ENCODE measurements around the gene WAC. TPM values are rescaled to one million over a fixed set of nuclear protein-coding genes. Genes with fewer than 3 reads are reported as not detected.
"Not testable (repeated sequence)": the region's sequence is repeated elsewhere in the genome, so short reads cannot be mapped to it uniquely, and the experiment has no call there.

Gene WAC
- total RNA-seq, 1 donor, result 92.8 TPM

- no peak for DNase-seq (ENCODE audit: low read depth)
- H3K4me3 ChIP-seq (ENCODE audit: low read depth, low read length), result no peak overlapping the region
- TF ChIP-seq CTCF (IDR thresholded peaks at IDR 0.05; ENCODE audit: insufficient read depth, low read depth, low read length), result no peak
Measured at GRCh38 chr10:28564905-28565304, 32.0 kb downstream of the WAC start.

- H3K4me3 ChIP-seq (ENCODE audit: low read depth, low read length), result no peak overlapping the region
- TF ChIP-seq CTCF (IDR thresholded peaks at IDR 0.05; ENCODE audit: insufficient read depth, low read depth, low read length), result no peak
- no peak for DNase-seq (ENCODE audit: low read depth)
Measured at GRCh38 chr10:28566458-28567015, 33.6 kb downstream of the WAC start.

- peak; percentile 84 for DNase-seq (ENCODE audit: low read depth)
Measured at GRCh38 chr10:28569506-28570159, 36.7 kb downstream of the WAC start.

GRCh38 chr10:28570598-28570997 is 37.7 kb downstream of the WAC start:
- no peak for DNase-seq (ENCODE audit: low read depth)
- no peak for TF ChIP-seq CTCF (IDR thresholded peaks at IDR 0.05; ENCODE audit: insufficient read depth, low read depth, low read length)
- H3K4me3 ChIP-seq (ENCODE audit: low read depth, low read length), result no peak overlapping the region

More at GRCh38 chr10:28569506-28570159, 36.7 kb downstream of the WAC start:
- no peak for TF ChIP-seq CTCF (IDR thresholded peaks at IDR 0.05; ENCODE audit: insufficient read depth, low read depth, low read length)
- H3K4me3 ChIP-seq (ENCODE audit: low read depth, low read length), result no peak overlapping the region

GRCh38 chr10:28571265-28571664 is 38.3 kb downstream of the WAC start:
- no peak overlapping the region for H3K4me3 ChIP-seq (ENCODE audit: low read depth, low read length)
- TF ChIP-seq CTCF (IDR thresholded peaks at IDR 0.05; ENCODE audit: insufficient read depth, low read depth, low read length), result no peak
- no peak for DNase-seq (ENCODE audit: low read depth)

GRCh38 chr10:28574214-28574613 is 41.3 kb downstream of the WAC start:
- DNase-seq (ENCODE audit: low read depth); H3K4me3 ChIP-seq (ENCODE audit: low read depth, low read length): not testable (repeated sequence)

- no peak for DNase-seq (ENCODE audit: low read depth)
- no peak overlapping the region for H3K4me3 ChIP-seq (ENCODE audit: low read depth, low read length)
- TF ChIP-seq CTCF (IDR thresholded peaks at IDR 0.05; ENCODE audit: insufficient read depth, low read depth, low read length), result no peak
Measured at GRCh38 chr10:28575852-28576251, 42.9 kb downstream of the WAC start.

Data from fibroblast of villous mesenchyme (primary cell).